22Rv1 (cell line): Measurements from ENCODE around the gene RFC1.

Source experiments
- ZFX ChIP-seq: fragments of 450-650 bp; IDR thresholded peaks from 2 replicates; pipeline ENCODE4 v1.6.1; 2017; ENCODE audit warnings: antibody characterized with exemption, borderline replicate concordance
- TF ChIP-seq, protein P1 (sequence below): fragments of 450-650 bp; IDR thresholded peaks from 2 replicates; pipeline ENCODE4 v1.5.1; 2017; ENCODE audit warnings: mild to moderate bottlenecking

DNA sequence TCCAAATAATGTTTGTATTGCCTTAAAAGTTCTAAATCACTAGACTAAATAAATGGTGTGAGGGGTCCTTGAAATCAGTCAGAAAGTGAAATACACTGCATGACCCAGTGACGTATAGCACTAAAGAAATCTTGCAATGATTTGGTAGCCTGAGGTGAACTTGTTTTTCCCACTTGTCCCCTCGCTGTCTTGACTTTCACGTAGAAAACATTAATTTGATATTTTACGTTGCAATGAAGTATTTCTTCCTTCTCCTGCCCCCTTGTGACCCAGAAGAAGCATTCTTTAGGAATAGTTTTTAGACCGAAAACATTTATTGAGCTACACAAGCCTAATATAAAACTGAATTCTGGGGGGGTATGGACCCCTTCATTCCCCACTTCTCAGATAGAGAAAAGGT is 44.3 kb upstream of the RFC1 start:
- TF ChIP-seq, protein P1, sequence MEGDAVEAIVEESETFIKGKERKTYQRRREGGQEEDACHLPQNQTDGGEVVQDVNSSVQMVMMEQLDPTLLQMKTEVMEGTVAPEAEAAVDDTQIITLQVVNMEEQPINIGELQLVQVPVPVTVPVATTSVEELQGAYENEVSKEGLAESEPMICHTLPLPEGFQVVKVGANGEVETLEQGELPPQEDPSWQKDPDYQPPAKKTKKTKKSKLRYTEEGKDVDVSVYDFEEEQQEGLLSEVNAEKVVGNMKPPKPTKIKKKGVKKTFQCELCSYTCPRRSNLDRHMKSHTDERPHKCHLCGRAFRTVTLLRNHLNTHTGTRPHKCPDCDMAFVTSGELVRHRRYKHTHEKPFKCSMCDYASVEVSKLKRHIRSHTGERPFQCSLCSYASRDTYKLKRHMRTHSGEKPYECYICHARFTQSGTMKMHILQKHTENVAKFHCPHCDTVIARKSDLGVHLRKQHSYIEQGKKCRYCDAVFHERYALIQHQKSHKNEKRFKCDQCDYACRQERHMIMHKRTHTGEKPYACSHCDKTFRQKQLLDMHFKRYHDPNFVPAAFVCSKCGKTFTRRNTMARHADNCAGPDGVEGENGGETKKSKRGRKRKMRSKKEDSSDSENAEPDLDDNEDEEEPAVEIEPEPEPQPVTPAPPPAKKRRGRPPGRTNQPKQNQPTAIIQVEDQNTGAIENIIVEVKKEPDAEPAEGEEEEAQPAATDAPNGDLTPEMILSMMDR, result no peak
- no peak for TF ChIP-seq ZFX
